HepG2 (cell line): ENCODE data around the gene PEX11B. TPM values are rescaled to one million over a fixed set of nuclear protein-coding genes. Genes with fewer than 3 reads are reported as not detected.

Experiments used
- ATRX ChIP-seq: sonication (generic); formaldehyde crosslinking; IDR thresholded peaks from 2 replicates; pipeline ENCODE4 v1.4.0; 2020; ENCODE audit warnings: missing genetic modification reagents, borderline replicate concordance
- CHCHD3 ChIP-seq: sonication (generic); formaldehyde crosslinking; IDR thresholded peaks from 2 replicates; pipeline ENCODE4 v1.8.0; 2022; ENCODE audit warnings: mild to moderate bottlenecking, missing genetic modification reagents, moderate library complexity
- JUND ChIP-seq: sonication (generic); formaldehyde crosslinking; IDR thresholded peaks from 2 replicates; pipeline ENCODE4 v1.8.0; 2022; ENCODE audit warnings: mild to moderate bottlenecking, missing genetic modification reagents
- KLF15 ChIP-seq: sonication (generic); formaldehyde crosslinking; IDR thresholded peaks from 2 replicates; pipeline ENCODE4 v1.8.1; 2023; ENCODE audit warnings: borderline replicate concordance, mild to moderate bottlenecking, inconsistent platforms, missing genetic modification reagents, mixed read lengths
- MBD4 ChIP-seq: IDR thresholded peaks from 2 replicates; pipeline ENCODE4 v1.6.1; 2012; ENCODE audit warnings: low read length, inconsistent platforms, borderline replicate concordance
- NAIF1 ChIP-seq: sonication (generic); formaldehyde crosslinking; IDR thresholded peaks from 2 replicates; pipeline ENCODE4 v1.5.0; 2020; ENCODE audit warnings: mild to moderate bottlenecking, missing genetic modification reagents, borderline replicate concordance
- NFE2 ChIP-seq: sonication (generic); formaldehyde crosslinking; IDR thresholded peaks from 2 replicates; pipeline ENCODE4 v1.4.0; 2020; ENCODE audit warnings: missing genetic modification reagents
- PCBP2 ChIP-seq: fragments of 200-400 bp; formaldehyde crosslinking; optimal IDR thresholded peaks from 2 replicates; pipeline ENCODE3; 2018; ENCODE audit warnings: low read length, low read depth; ENCODE audit not compliant: poor library complexity, severe bottlenecking
- ZBTB38 ChIP-seq: sonication (generic); formaldehyde crosslinking; IDR thresholded peaks from 2 replicates; pipeline ENCODE4 v1.5.1; 2020; ENCODE audit warnings: mild to moderate bottlenecking, missing genetic modification reagents
- ZBTB42 ChIP-seq: sonication (generic); formaldehyde crosslinking; IDR thresholded peaks from 2 replicates; pipeline ENCODE4 v1.5.0; 2020; ENCODE audit warnings: mild to moderate bottlenecking, missing genetic modification reagents
- ZBTB8A ChIP-seq: sonication (generic); formaldehyde crosslinking; IDR thresholded peaks from 2 replicates; pipeline ENCODE4 v1.4.0; 2020; ENCODE audit warnings: mild to moderate bottlenecking, low read depth, missing genetic modification reagents, borderline replicate concordance
- ZIK1 ChIP-seq: sonication (generic); formaldehyde crosslinking; IDR thresholded peaks from 2 replicates; pipeline ENCODE4 v1.5.0; 2020; ENCODE audit warnings: mild to moderate bottlenecking, low read depth, missing genetic modification reagents, borderline replicate concordance
- ZMAT3 ChIP-seq: sonication (generic); formaldehyde crosslinking; conservative IDR thresholded peaks from 2 replicates; pipeline ENCODE4 v1.7.0; 2021; ENCODE audit warnings: missing genetic modification reagents
- ZMYM3 ChIP-seq: sonication (generic); formaldehyde crosslinking; IDR thresholded peaks from 2 replicates; pipeline ENCODE4 v1.5.1; 2020; ENCODE audit warnings: mild to moderate bottlenecking, missing genetic modification reagents
- ZNF607 ChIP-seq: sonication (generic); formaldehyde crosslinking; IDR thresholded peaks from 2 replicates; pipeline ENCODE4 v1.5.1; 2020; ENCODE audit warnings: missing genetic modification reagents, mild to moderate bottlenecking, borderline replicate concordance
- ZNF83 ChIP-seq: sonication (generic); formaldehyde crosslinking; IDR thresholded peaks from 2 replicates; pipeline ENCODE4 v1.4.0; 2020; ENCODE audit warnings: missing genetic modification reagents, mild to moderate bottlenecking, borderline replicate concordance
- polyA plus RNA-seq, 8 experiments: library from polyadenylated mRNA; depleted of rRNA in 3 of 8; stranded (reverse) in 7 of 8; unstranded in 1 of 8; fragments of >200 nt; fragmentation: Illumina TruSeq in 4 of 8; extraction: Trizol in 4 of 8; gene quantifications; 2 replicates each; pipeline versions ENCODE4 v1.2.1 to v1.2.3, GENCODE V29; 2011 to 2016; ENCODE audit warnings: low read depth in 4 of 8, missing spikeins in 1 of 8, mixed read lengths in 1 of 8; ENCODE audit not compliant: insufficient read depth in 1 of 8
- total RNA-seq, 5 experiments: library from RNA; depleted of rRNA; stranded (reverse); fragments of >200 nt; fragmentation: Illumina TruSeq; extraction: Trizol; gene quantifications; 2 replicates each; pipeline ENCODE4 v1.2.3, GENCODE V29; 2016; ENCODE audit warnings: low read depth in 1 of 5
- TF ChIP-seq, protein P1 (sequence below): sonication (generic); formaldehyde crosslinking; IDR thresholded peaks from 2 replicates; pipeline ENCODE4 v1.4.0; 2020; ENCODE audit warnings: missing genetic modification reagents
- TF ChIP-seq, protein P2 (sequence below): sonication (generic); formaldehyde crosslinking; IDR thresholded peaks from 2 replicates; pipeline ENCODE4 v1.5.0; 2020; ENCODE audit warnings: mild to moderate bottlenecking, missing genetic modification reagents, borderline replicate concordance
- TF ChIP-seq, protein P3 (sequence below): sonication (generic); formaldehyde crosslinking; IDR thresholded peaks from 2 replicates; pipeline ENCODE4 v1.4.0; 2020; ENCODE audit warnings: missing genetic modification reagents

Gene PEX11B
- total and polyA plus RNA-seq, 2 of the 13 experiments (the other 11 are each of a cell fraction or from before 2014, with no cell fraction given) = 21.6 to 48.4 TPM

DNA sequence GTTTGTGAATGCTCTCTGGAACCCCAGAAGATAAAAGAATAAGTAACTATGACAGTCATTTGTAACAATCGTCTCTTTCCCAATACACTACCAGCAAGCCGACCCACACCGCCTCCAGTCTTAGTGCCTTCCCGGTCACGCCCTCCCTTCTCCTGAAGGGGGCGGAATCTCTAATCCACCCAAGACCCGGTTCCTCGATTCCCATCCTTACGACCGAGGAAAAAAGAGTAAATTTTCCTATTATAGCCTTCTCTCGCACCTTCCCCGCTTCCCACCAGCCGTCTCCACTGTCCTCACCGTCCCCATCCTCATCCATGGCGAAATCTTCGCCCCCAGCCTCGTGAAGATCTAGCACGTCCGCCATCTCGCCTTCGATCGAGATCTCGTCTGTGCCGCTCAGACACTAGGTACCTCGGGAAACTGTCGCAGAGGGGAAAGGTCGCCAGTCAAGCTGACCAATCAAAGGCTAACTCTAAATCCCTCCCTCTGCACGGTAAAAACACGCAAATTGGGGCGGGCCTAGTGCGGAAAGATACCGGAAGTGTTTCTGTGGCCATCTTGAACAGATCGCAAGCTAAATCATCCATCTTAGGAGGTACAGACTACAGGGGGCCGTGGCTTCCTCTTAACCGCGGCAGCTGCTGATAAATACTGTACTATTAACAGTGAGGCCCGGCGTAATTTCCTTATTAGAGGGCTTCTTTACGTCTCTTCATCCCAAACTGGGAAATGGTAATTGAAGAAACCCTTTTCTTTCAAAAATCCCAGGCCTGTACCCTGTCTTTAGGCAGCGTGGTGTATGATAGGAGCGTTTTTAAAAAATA is 8.8 kb upstream of the PEX11B start, which contains the start of gene RBM8A (continued):
- TF ChIP-seq, protein P1, sequence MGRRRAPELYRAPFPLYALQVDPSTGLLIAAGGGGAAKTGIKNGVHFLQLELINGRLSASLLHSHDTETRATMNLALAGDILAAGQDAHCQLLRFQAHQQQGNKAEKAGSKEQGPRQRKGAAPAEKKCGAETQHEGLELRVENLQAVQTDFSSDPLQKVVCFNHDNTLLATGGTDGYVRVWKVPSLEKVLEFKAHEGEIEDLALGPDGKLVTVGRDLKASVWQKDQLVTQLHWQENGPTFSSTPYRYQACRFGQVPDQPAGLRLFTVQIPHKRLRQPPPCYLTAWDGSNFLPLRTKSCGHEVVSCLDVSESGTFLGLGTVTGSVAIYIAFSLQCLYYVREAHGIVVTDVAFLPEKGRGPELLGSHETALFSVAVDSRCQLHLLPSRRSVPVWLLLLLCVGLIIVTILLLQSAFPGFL (CRISPR knock-in tag) = no peak
- TF ChIP-seq ATRX (no peak), PCBP2 (no peak), ZIK1 (CRISPR knock-in tag) (0 out of 2 replicates have a peak, but pooled peaks have one; percentile 31), KLF15 (CRISPR knock-in tag) (no peak), ZMAT3 (CRISPR knock-in tag) (peak; percentile 91), JUND (no peak), ZNF83 (no peak), ZNF607 (CRISPR knock-in tag) (peak; percentile 16; the same call in 1 of the 2 replicates), ZBTB8A (no peak), ZMYM3 (CRISPR knock-in tag) (no peak; the same call in 1 of the 2 replicates), ZBTB38 (peak; percentile 75; the same call in 1 of the 2 replicates), NAIF1 (CRISPR knock-in tag) (peak; percentile 44; the same call in 1 of the 2 replicates), CHCHD3 (CRISPR knock-in tag) (no peak), NFE2 (no peak), MBD4 (no peak), ZBTB42 (CRISPR knock-in tag) (0 out of 2 replicates have a peak, but pooled peaks have one; percentile 15)
- TF ChIP-seq, protein P2, sequence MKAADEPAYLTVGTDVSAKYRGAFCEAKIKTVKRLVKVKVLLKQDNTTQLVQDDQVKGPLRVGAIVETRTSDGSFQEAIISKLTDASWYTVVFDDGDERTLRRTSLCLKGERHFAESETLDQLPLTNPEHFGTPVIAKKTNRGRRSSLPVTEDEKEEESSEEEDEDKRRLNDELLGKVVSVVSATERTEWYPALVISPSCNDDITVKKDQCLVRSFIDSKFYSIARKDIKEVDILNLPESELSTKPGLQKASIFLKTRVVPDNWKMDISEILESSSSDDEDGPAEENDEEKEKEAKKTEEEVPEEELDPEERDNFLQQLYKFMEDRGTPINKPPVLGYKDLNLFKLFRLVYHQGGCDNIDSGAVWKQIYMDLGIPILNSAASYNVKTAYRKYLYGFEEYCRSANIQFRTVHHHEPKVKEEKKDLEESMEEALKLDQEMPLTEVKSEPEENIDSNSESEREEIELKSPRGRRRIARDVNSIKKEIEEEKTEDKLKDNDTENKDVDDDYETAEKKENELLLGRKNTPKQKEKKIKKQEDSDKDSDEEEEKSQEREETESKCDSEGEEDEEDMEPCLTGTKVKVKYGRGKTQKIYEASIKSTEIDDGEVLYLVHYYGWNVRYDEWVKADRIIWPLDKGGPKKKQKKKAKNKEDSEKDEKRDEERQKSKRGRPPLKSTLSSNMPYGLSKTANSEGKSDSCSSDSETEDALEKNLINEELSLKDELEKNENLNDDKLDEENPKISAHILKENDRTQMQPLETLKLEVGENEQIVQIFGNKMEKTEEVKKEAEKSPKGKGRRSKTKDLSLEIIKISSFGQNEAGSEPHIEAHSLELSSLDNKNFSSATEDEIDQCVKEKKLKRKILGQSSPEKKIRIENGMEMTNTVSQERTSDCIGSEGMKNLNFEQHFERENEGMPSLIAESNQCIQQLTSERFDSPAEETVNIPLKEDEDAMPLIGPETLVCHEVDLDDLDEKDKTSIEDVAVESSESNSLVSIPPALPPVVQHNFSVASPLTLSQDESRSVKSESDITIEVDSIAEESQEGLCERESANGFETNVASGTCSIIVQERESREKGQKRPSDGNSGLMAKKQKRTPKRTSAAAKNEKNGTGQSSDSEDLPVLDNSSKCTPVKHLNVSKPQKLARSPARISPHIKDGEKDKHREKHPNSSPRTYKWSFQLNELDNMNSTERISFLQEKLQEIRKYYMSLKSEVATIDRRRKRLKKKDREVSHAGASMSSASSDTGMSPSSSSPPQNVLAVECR (CRISPR knock-in tag) = peak; percentile 85; the same call in 1 of the 2 replicates
- TF ChIP-seq, protein P3, sequence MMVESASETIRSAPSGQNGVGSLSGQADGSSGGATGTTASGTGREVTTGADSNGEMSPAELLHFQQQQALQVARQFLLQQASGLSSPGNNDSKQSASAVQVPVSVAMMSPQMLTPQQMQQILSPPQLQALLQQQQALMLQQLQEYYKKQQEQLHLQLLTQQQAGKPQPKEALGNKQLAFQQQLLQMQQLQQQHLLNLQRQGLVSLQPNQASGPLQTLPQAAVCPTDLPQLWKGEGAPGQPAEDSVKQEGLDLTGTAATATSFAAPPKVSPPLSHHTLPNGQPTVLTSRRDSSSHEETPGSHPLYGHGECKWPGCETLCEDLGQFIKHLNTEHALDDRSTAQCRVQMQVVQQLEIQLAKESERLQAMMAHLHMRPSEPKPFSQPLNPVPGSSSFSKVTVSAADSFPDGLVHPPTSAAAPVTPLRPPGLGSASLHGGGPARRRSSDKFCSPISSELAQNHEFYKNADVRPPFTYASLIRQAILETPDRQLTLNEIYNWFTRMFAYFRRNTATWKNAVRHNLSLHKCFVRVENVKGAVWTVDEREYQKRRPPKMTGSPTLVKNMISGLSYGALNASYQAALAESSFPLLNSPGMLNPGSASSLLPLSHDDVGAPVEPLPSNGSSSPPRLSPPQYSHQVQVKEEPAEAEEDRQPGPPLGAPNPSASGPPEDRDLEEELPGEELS = no peak
